ENCODE measurements around the gene PDZD2. TPM values are rescaled to one million over a fixed set of nuclear protein-coding genes. Genes with fewer than 3 reads are reported as not detected.
A peak's percentile ranks its signal among the peaks of the same experiment; 100 is the strongest.

Gene PDZD2
- total RNA-seq, 1 experiment from 2014 or later, result 2.1 TPM

- Histone ChIP-seq H3K27me3 (ENCODE audit: control insufficient read depth, insufficient read depth, low read length) (no peaks in the 10 kb centered on the region), H3K4me3 (ENCODE audit: insufficient read depth, low read depth, low read length) (no peak overlapping the region), H3K36me3 (replicated peaks; ENCODE audit: control insufficient read depth, insufficient read depth, low read length) (no peaks in the 10 kb centered on the region)
- DNase-seq, result no peak
These were observed 227.2 kb downstream of the PDZD2 start for GRCh38 chr5:31866166-31866565.

DNA sequence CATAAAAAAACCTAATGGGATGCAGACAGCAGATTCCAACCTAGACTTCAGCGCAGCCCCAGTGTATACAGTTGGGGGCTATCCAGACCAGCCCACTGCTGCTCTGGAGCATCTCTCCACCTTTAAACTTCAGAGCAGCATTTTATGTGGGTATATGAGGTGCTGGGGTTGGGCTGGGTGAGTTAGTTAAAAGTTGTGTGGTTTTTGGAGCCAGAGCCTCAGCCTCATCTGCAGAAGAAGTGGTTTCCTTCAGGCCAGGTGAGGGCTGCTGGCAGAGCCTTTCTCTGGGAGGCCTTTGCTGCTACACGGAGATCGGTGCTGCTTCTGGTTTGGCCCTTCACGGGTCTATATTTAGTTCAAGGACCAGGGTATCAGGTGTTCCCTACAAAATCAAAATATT is 228.3 kb downstream of the PDZD2 start:
- Histone ChIP-seq H3K27me3 (ENCODE audit: control insufficient read depth, insufficient read depth, low read length) (no peaks in the 10 kb centered on the region), H3K4me3 (ENCODE audit: insufficient read depth, low read depth, low read length) (no peak overlapping the region), H3K36me3 (replicated peaks; ENCODE audit: control insufficient read depth, insufficient read depth, low read length) (no peaks in the 10 kb centered on the region)
- no peak for DNase-seq

- Histone ChIP-seq H3K27me3 (ENCODE audit: control insufficient read depth, insufficient read depth, low read length) (no peaks in the 10 kb centered on the region), H3K4me3 (ENCODE audit: insufficient read depth, low read depth, low read length) (no peak overlapping the region), H3K36me3 (replicated peaks; ENCODE audit: control insufficient read depth, insufficient read depth, low read length) (no peaks in the 10 kb centered on the region)
- no peak for DNase-seq
These were observed 241.5 kb downstream of the PDZD2 start for GRCh38 chr5:31880449-31880848.

DNA sequence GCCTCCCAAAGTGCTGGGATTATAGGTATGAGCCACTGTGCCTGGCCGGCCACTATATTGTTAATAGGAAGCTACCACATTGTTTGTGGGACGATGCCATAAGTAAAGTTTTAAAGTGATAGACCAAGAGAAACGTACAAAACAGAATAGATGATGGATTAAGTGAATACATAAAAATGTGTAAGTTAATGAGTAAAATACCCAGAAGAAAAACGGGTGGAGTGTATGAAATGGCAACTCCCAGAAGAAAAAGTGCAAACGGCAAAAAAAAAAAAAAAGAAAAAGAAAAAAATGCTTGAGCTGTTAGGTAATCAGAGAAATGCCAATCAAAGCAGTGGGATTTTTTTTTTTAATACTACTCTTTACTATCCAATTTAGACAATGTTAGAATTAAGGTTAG is 246.0 kb downstream of the PDZD2 start:
- DNase-seq, result no peak
- Histone ChIP-seq H3K27me3 (ENCODE audit: control insufficient read depth, insufficient read depth, low read length) (no peaks in the 10 kb centered on the region), H3K4me3 (ENCODE audit: insufficient read depth, low read depth, low read length) (no peak overlapping the region), H3K36me3 (replicated peaks; ENCODE audit: control insufficient read depth, insufficient read depth, low read length) (no peaks in the 10 kb centered on the region)

DNA sequence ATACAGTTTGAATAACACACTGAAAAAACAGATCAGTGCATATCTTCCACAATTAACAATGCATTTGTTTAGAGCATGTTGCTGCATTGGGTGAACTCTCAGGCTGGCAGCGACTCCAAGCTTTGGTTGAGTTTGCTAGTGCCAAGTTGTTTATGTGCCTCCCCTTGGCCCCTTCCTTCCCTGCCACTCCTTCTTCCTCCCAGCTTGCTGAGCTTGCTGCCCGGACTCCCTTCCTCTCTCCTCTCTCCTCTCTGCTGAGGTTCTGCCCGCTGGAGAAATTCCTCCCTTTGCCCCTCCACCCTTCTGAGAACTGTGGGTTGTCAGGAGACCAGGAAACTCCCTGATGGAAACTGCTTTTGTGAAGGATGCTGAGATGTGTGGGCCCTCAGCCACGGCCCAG is 247.3 kb downstream of the PDZD2 start:
- Histone ChIP-seq H3K27me3 (ENCODE audit: control insufficient read depth, insufficient read depth, low read length) (no peaks in the 10 kb centered on the region), H3K36me3 (replicated peaks; ENCODE audit: control insufficient read depth, insufficient read depth, low read length) (no peaks in the 10 kb centered on the region), H3K4me3 (ENCODE audit: insufficient read depth, low read depth, low read length) (no peak overlapping the region)
- no peak for DNase-seq

DNA sequence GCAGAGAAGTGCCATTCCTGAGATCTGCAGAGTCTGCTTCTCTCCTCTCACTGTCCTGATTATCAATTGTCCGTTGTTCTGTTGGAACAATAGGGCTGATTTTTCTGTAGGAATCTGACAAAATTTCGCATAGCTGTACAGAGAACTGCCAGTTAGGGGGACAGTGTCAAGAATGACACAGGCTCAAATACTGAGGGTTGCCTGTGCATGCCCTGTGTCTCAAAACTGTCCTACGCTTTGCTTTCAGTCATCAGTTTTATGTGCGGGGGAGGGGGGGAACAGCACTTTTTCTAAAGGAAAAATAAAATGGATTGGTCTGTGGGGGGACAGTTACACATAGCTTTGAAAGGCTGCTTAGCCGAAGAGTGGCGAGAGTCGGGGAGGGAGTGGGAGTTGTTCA is 248.6 kb downstream of the PDZD2 start:
- H3K36me3 ChIP-seq (replicated peaks; ENCODE audit: control insufficient read depth, insufficient read depth, low read length), result no peaks in the 10 kb centered on the region
- DNase-seq, result no peak
- H3K4me3 ChIP-seq (ENCODE audit: insufficient read depth, low read depth, low read length), result no peak overlapping the region
- no peaks in the 10 kb centered on the region for H3K27me3 ChIP-seq (ENCODE audit: control insufficient read depth, insufficient read depth, low read length)

DNA sequence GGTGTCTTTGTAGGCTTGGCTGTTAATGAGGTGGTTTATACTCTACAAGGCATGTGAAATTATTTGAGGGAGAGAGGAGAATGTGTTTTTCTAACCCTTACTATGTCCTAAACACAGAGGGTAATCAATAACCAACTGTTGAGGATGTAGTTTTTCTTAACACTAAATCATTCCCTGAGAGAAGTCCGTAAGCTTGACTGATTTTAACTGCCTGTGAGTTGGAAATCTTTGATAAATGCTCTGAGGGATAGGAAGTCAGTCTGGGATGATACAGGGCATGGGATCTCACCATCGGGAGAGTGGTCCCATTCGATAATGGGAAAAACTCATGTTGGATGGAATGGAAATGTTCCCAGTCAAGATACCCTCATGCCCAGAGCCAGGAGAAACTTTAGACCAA is 249.6 kb downstream of the PDZD2 start:
- DNase-seq, result no peak
- no peaks in the 10 kb centered on the region for H3K36me3 ChIP-seq (replicated peaks; ENCODE audit: control insufficient read depth, insufficient read depth, low read length)
- no peaks in the 10 kb centered on the region for H3K27me3 ChIP-seq (ENCODE audit: control insufficient read depth, insufficient read depth, low read length)
- no peak overlapping the region for H3K4me3 ChIP-seq (ENCODE audit: insufficient read depth, low read depth, low read length)

DNA sequence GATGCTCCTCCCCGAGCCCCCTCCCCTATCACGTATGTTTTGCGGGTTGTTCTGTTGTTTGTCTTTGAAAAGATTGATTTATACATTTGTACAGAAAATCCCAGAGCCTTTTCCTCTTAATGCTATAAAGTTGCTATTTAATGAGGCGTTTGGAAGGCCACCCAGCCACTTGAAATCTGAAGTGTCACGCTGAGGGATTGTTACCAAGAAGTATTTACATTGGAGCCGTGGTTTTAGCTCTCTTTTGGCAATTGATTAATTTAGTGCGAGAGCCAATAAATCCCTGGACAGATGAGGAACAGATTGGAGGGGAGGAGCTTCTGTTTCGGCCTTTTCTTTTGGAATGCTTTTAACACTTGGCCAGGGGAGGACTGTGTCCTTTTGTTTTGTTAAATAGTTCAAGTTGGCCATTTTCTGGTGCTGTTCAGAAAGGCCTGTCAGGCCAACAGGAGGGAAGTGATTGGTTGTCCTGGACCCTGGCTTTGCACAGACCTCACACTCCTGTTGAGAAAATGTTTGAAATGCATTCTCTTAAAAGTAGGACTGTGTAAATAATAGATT is 250.2 kb downstream of the PDZD2 start:
- peak; percentile 71 for DNase-seq
- Histone ChIP-seq H3K4me3 (ENCODE audit: insufficient read depth, low read depth, low read length) (no peak overlapping the region), H3K36me3 (replicated peaks; ENCODE audit: control insufficient read depth, insufficient read depth, low read length) (no peaks in the 10 kb centered on the region), H3K27me3 (ENCODE audit: control insufficient read depth, insufficient read depth, low read length) (no peaks in the 10 kb centered on the region)

GRCh38 chr5:31890046-31890445 is 251.1 kb downstream of the PDZD2 start:
- DNase-seq, result no peak

GRCh38 chr5:31894141-31894540 is 255.2 kb downstream of the PDZD2 start:
- no peaks in the 10 kb centered on the region for H3K27me3 ChIP-seq (ENCODE audit: control insufficient read depth, insufficient read depth, low read length)
- H3K4me3 ChIP-seq (ENCODE audit: insufficient read depth, low read depth, low read length), result no peak overlapping the region
- no peaks in the 10 kb centered on the region for H3K36me3 ChIP-seq (replicated peaks; ENCODE audit: control insufficient read depth, insufficient read depth, low read length)
- no peak for DNase-seq

More at GRCh38 chr5:31890046-31890445, 251.1 kb downstream of the PDZD2 start:
- no peaks in the 10 kb centered on the region for H3K27me3 ChIP-seq (ENCODE audit: control insufficient read depth, insufficient read depth, low read length)
- no peaks in the 10 kb centered on the region for H3K36me3 ChIP-seq (replicated peaks; ENCODE audit: control insufficient read depth, insufficient read depth, low read length)
- no peak overlapping the region for H3K4me3 ChIP-seq (ENCODE audit: insufficient read depth, low read depth, low read length)

- no peak for DNase-seq
- H3K4me3 ChIP-seq (ENCODE audit: insufficient read depth, low read depth, low read length), result no peak overlapping the region
- H3K27me3 ChIP-seq (ENCODE audit: control insufficient read depth, insufficient read depth, low read length), result no peaks in the 10 kb centered on the region
- no peaks in the 10 kb centered on the region for H3K36me3 ChIP-seq (replicated peaks; ENCODE audit: control insufficient read depth, insufficient read depth, low read length)
These were observed 256.4 kb downstream of the PDZD2 start for GRCh38 chr5:31895199-31895820.

DNA sequence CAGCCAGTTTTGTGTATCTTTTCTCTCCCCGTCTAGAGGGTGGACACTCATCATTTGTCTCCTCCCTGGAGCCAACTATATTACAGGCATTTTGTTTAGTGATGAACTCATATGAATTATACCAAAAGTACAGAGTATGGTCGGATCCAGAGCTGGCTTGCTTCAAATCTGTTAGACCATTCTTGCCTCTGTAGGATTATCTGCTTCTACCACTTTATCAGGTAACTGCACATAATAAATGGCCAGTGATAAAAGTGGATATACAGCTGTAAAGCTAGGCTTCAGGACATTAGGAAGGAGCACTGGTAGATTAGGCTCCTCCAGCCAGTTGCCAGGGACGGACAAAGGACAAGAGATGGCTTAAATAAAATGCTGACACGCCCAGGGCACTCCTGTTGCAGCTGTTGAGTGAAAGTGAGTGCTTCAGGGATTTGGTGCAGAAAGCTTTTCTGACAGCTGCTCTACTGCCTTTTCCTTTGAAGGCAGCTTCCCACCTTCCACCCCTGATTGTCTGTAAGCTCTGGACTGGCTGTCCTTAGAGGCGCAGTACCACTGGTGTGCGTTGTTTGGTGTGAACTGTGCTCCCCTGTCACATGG is 259.2 kb downstream of the PDZD2 start:
- no peak for DNase-seq
- Histone ChIP-seq H3K36me3 (replicated peaks; ENCODE audit: control insufficient read depth, insufficient read depth, low read length) (no peaks in the 10 kb centered on the region), H3K4me3 (ENCODE audit: insufficient read depth, low read depth, low read length) (no peak overlapping the region), H3K27me3 (ENCODE audit: control insufficient read depth, insufficient read depth, low read length) (no peaks in the 10 kb centered on the region)

GRCh38 chr5:31900296-31900865 is 261.4 kb downstream of the PDZD2 start:
- no peak overlapping the region for H3K4me3 ChIP-seq (ENCODE audit: insufficient read depth, low read depth, low read length)
- DNase-seq, result no peak
- H3K27me3 ChIP-seq (ENCODE audit: control insufficient read depth, insufficient read depth, low read length), result no peaks in the 10 kb centered on the region
- H3K36me3 ChIP-seq (replicated peaks; ENCODE audit: control insufficient read depth, insufficient read depth, low read length), result no peaks in the 10 kb centered on the region

GRCh38 chr5:31901807-31902530 is 263.0 kb downstream of the PDZD2 start:
- DNase-seq, result no peak
- no peaks in the 10 kb centered on the region for H3K27me3 ChIP-seq (ENCODE audit: control insufficient read depth, insufficient read depth, low read length)
- H3K36me3 ChIP-seq (replicated peaks; ENCODE audit: control insufficient read depth, insufficient read depth, low read length), result no peaks in the 10 kb centered on the region
- no peak overlapping the region for H3K4me3 ChIP-seq (ENCODE audit: insufficient read depth, low read depth, low read length)

DNA sequence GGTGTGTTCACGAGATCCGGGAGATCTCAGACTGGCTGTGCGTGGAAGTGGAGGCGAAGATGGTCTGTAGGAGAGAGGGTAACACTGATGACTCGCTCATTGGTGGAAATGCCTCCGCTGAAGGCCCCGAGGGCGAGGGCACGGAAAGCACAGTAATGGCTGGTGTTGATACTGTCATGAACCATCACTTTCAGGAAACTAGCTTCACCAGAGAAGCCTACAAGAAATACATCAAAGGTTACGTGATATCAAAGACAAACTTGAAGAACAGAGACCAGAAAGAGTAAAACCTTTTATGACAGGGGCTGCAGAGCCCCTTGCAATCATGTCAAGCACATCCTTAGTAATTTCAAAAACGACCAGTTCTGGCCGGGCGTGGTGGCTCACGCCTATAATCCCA is 269.5 kb downstream of the PDZD2 start:
- no peaks in the 10 kb centered on the region for H3K36me3 ChIP-seq (replicated peaks; ENCODE audit: control insufficient read depth, insufficient read depth, low read length)
- H3K4me3 ChIP-seq (ENCODE audit: insufficient read depth, low read depth, low read length), result no peak overlapping the region
- DNase-seq, result no peak
- H3K27me3 ChIP-seq (ENCODE audit: control insufficient read depth, insufficient read depth, low read length), result no peaks in the 10 kb centered on the region

All from H7 (cell line).